Muscle of leg (tissue), 11 donors: ENCODE results near the gene GRAP. TPM values are rescaled to one million over a fixed set of nuclear protein-coding genes. Genes with fewer than 3 reads are reported as not detected.
"Not testable (repeated sequence)": the region's sequence is repeated elsewhere in the genome, so short reads cannot be mapped to it uniquely, and the experiment has no call there.

Source experiments
- DNase-seq: peaks from one replicate; pipeline ENCODE4 v3.0.0; 2013
- H3K27ac ChIP-seq: one replicate; pipeline ENCODE4 v1.5.1; 2013; ENCODE audit warnings: mild to moderate bottlenecking, low read length, control low read depth
- H3K27me3 ChIP-seq: one replicate; pipeline ENCODE4 v1.6.1; 2013; ENCODE audit warnings: low read length; ENCODE audit not compliant: control insufficient read depth, insufficient read depth
- H3K36me3 ChIP-seq: one replicate; pipeline ENCODE4 v1.6.1; 2013; ENCODE audit warnings: low read length; ENCODE audit not compliant: control insufficient read depth, insufficient read depth
- H3K4me1 ChIP-seq: one replicate; pipeline ENCODE4 v1.6.1; 2013; ENCODE audit warnings: low read length; ENCODE audit not compliant: control insufficient read depth, insufficient read depth
- H3K4me3 ChIP-seq: one replicate; pipeline ENCODE4 v1.5.1; 2013; ENCODE audit warnings: low read length, control low read depth
- H3K9me3 ChIP-seq: replicated peaks from 2 replicates; pipeline ENCODE4 v1.6.1; 2013; ENCODE audit warnings: low read depth, low read length; ENCODE audit not compliant: control insufficient read depth
- WGBS: methylation state at CpG from one replicate; pipeline ENCODE4 v1.1.5; 2013; ENCODE audit warnings: missing lambda C conversion rate; ENCODE audit not compliant: insufficient coverage; 5-methylcytosine and 5-hydroxymethylcytosine counted together
- polyA plus RNA-seq, 8 donors: library from polyadenylated mRNA; unstranded; fragments of 120-200 nt; gene quantifications; one replicate each; pipeline versions ENCODE4 v1.2.1 to v1.2.3, GENCODE V29; 2013; ENCODE audit warnings: inconsistent platforms in 1 of 8, low replicate concordance in 1 of 8; ENCODE audit not compliant: insufficient read length in 8 of 8, insufficient read depth in 1 of 8
- total RNA-seq: library from RNA; stranded (reverse); fragments of 120-200 nt; gene quantifications from one replicate; pipeline ENCODE4 v1.2.4, GENCODE V29; 2013

The GRAP gene
- total and polyA plus RNA-seq, 9 donors = 2.4 to 4.0 (median 3.2) TPM

- WGBS = no CpG with 5 or more reads among the region's 11 CpGs
- H3K27ac ChIP-seq, H3K27me3 ChIP-seq, DNase-seq, H3K9me3 ChIP-seq, H3K36me3 ChIP-seq, H3K4me3 ChIP-seq, H3K4me1 ChIP-seq: not testable (repeated sequence)
Observed at GRCh38 chr17:19028671-19029070, 18.1 kb downstream of the GRAP start.

GRCh38 chr17:19024101-19025078 is 22.4 kb downstream of the GRAP start:
- no peak for DNase-seq
- WGBS = 72% methylated on average over 12 of the region's 22 CpGs
- H3K27me3 ChIP-seq = no peaks in the 10 kb centered on the region
- H3K4me3 ChIP-seq = no peak overlapping the region
- no peaks in the 10 kb centered on the region for H3K36me3 ChIP-seq
- H3K27ac ChIP-seq = no peak overlapping the region
- peaks cover 3% of the 10 kb centered on the region for H3K4me1 ChIP-seq
- no peaks in the 10 kb centered on the region for H3K9me3 ChIP-seq

- Histone ChIP-seq H3K4me3 (no peak overlapping the region), H3K27me3 (peaks cover 4% of the 10 kb centered on the region), H3K9me3 (no peaks in the 10 kb centered on the region), H3K4me1 (peaks cover 6% of the 10 kb centered on the region), H3K36me3 (no peaks in the 10 kb centered on the region), H3K27ac (no peak overlapping the region)
- 40% methylated on average over 1 of the region's 9 CpGs for WGBS
- DNase-seq = no peak
Observed at GRCh38 chr17:19023209-19023999, 23.4 kb downstream of the GRAP start.

- 100% methylated on average over 1 of the region's 6 CpGs for WGBS
- Histone ChIP-seq H3K9me3 (no peaks in the 10 kb centered on the region), H3K27ac (no peak overlapping the region), H3K4me3 (no peak overlapping the region), H3K4me1 (peaks cover 6% of the 10 kb centered on the region), H3K36me3 (no peaks in the 10 kb centered on the region), H3K27me3 (peaks cover 4% of the 10 kb centered on the region)
- DNase-seq = no peak
Observed at GRCh38 chr17:19022747-19023146, 24.0 kb downstream of the GRAP start.

GRCh38 chr17:19022128-19022527 is 24.6 kb downstream of the GRAP start:
- Histone ChIP-seq H3K4me1 (peaks cover 6% of the 10 kb centered on the region), H3K4me3 (no peak overlapping the region), H3K9me3 (no peaks in the 10 kb centered on the region), H3K27ac (no peak overlapping the region), H3K27me3 (peaks cover 4% of the 10 kb centered on the region), H3K36me3 (no peaks in the 10 kb centered on the region)
- 69% methylated on average over 3 of the region's 5 CpGs for WGBS
- no peak for DNase-seq

GRCh38 chr17:19021622-19022083 is 25.1 kb downstream of the GRAP start:
- no peaks in the 10 kb centered on the region for H3K36me3 ChIP-seq
- DNase-seq = no peak
- 88% methylated on average over 22 of the region's 24 CpGs for WGBS
- H3K27me3 ChIP-seq = peaks cover 4% of the 10 kb centered on the region
- H3K4me1 ChIP-seq = peaks cover 6% of the 10 kb centered on the region
- no peak overlapping the region for H3K4me3 ChIP-seq
- no peaks in the 10 kb centered on the region for H3K9me3 ChIP-seq
- H3K27ac ChIP-seq = no peak overlapping the region

- 86% methylated on average over 3 of the region's 7 CpGs for WGBS
- not testable (repeated sequence) for DNase-seq, H3K4me3 ChIP-seq, H3K27ac ChIP-seq, H3K9me3 ChIP-seq, H3K36me3 ChIP-seq, H3K27me3 ChIP-seq, H3K4me1 ChIP-seq
Observed at GRCh38 chr17:19021011-19021621, 25.6 kb downstream of the GRAP start.

GRCh38 chr17:19020016-19020415 is 26.7 kb downstream of the GRAP start:
- no peaks in the 10 kb centered on the region for H3K9me3 ChIP-seq
- H3K36me3 ChIP-seq = no peaks in the 10 kb centered on the region
- no peak overlapping the region for H3K27ac ChIP-seq
- H3K27me3 ChIP-seq = peaks cover 4% of the 10 kb centered on the region
- H3K4me1 ChIP-seq = peaks cover 6% of the 10 kb centered on the region
- H3K4me3 ChIP-seq = no peak overlapping the region
- 94% methylated on average over 2 of the region's 3 CpGs for WGBS
- no peak for DNase-seq

GRCh38 chr17:19019041-19019941 is 27.5 kb downstream of the GRAP start:
- Histone ChIP-seq H3K9me3 (no peaks in the 10 kb centered on the region), H3K27me3 (peaks cover 4% of the 10 kb centered on the region), H3K4me3 (no peak overlapping the region), H3K36me3 (no peaks in the 10 kb centered on the region), H3K27ac (no peak overlapping the region), H3K4me1 (peaks cover 6% of the 10 kb centered on the region)
- no peak for DNase-seq
- 48% methylated on average over 23 of the region's 27 CpGs for WGBS
